PFSK-1 (cell line): ENCODE results near the gene KCNQ2.

ENCODE experiments used
- POLR2AphosphoS5 ChIP-seq: IDR thresholded peaks from 2 replicates; pipeline ENCODE4 v1.6.1; 2012; ENCODE audit warnings: low read depth, mild to moderate bottlenecking, control low read depth, low read length, moderate library complexity
- SIN3A ChIP-seq: IDR thresholded peaks from 2 replicates; pipeline ENCODE4 v1.6.1; 2012; ENCODE audit warnings: mild to moderate bottlenecking, low read length, moderate library complexity, borderline replicate concordance; ENCODE audit not compliant: insufficient read depth
- TF ChIP-seq, protein P1 (sequence below), 2 experiments: IDR thresholded peaks; 2 replicates each; pipeline versions ENCODE4 v1.6.1 to v1.8.0; 2011 to 2012; ENCODE audit warnings: low read depth in 2 of 2, low read length in 2 of 2, control low read depth in 1 of 2, inconsistent platforms in 1 of 2, mild to moderate bottlenecking in 1 of 2, moderate library complexity in 1 of 2; ENCODE audit not compliant: insufficient read depth in 1 of 2

GRCh38 chr20:63372971-63373885 is 99.2 kb downstream of the KCNQ2 start:
- TF ChIP-seq POLR2AphosphoS5 = no peak
- TF ChIP-seq, protein P1, sequence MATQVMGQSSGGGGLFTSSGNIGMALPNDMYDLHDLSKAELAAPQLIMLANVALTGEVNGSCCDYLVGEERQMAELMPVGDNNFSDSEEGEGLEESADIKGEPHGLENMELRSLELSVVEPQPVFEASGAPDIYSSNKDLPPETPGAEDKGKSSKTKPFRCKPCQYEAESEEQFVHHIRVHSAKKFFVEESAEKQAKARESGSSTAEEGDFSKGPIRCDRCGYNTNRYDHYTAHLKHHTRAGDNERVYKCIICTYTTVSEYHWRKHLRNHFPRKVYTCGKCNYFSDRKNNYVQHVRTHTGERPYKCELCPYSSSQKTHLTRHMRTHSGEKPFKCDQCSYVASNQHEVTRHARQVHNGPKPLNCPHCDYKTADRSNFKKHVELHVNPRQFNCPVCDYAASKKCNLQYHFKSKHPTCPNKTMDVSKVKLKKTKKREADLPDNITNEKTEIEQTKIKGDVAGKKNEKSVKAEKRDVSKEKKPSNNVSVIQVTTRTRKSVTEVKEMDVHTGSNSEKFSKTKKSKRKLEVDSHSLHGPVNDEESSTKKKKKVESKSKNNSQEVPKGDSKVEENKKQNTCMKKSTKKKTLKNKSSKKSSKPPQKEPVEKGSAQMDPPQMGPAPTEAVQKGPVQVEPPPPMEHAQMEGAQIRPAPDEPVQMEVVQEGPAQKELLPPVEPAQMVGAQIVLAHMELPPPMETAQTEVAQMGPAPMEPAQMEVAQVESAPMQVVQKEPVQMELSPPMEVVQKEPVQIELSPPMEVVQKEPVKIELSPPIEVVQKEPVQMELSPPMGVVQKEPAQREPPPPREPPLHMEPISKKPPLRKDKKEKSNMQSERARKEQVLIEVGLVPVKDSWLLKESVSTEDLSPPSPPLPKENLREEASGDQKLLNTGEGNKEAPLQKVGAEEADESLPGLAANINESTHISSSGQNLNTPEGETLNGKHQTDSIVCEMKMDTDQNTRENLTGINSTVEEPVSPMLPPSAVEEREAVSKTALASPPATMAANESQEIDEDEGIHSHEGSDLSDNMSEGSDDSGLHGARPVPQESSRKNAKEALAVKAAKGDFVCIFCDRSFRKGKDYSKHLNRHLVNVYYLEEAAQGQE (IDR thresholded peaks at IDR 0.05; ENCODE audit: insufficient read depth in 1 of 2, low read depth in 2 of 2, low read length in 2 of 2) = no peak
- TF ChIP-seq SIN3A = no peak
